ENCODE data around the gene RPS6KL1. TPM values are rescaled to one million over a fixed set of nuclear protein-coding genes. Genes with fewer than 3 reads are reported as not detected.

The RPS6KL1 gene
- total RNA-seq, 1 donor = 0.36 TPM

GRCh38 chr14:74917178-74917543 is 5.9 kb downstream of the RPS6KL1 start:
- H3K27ac ChIP-seq (ENCODE audit: low read depth, low read length) = no peak overlapping the region
- no peaks in the 10 kb centered on the region for H3K9me3 ChIP-seq (ENCODE audit: low read depth, low read length)
- H3K4me2 ChIP-seq (ENCODE audit: insufficient read depth, low read length) = no peak overlapping the region
- no peaks in the 10 kb centered on the region for H3K36me3 ChIP-seq (ENCODE audit: insufficient read depth, low read length)
- H4K20me1 ChIP-seq (ENCODE audit: insufficient read depth, low read length) = no peaks in the 10 kb centered on the region
- H3K79me2 ChIP-seq (ENCODE audit: insufficient read depth, low read length) = no peaks in the 10 kb centered on the region
- TF ChIP-seq CTCF (IDR thresholded peaks at IDR 0.05; ENCODE audit: extremely low read depth, low read depth, low read length) = no peak
- peaks cover 9% of the 10 kb centered on the region for H3K4me1 ChIP-seq (ENCODE audit: insufficient read depth, low read length)
- H2AFZ ChIP-seq (ENCODE audit: low read length) = no peak overlapping the region
- H3K27me3 ChIP-seq (ENCODE audit: insufficient read depth, low read length) = no peaks in the 10 kb centered on the region
- H3K4me3 ChIP-seq (ENCODE audit: insufficient read depth, low read length) = no peak overlapping the region
- DNase-seq (ENCODE audit: insufficient read length, low spot score, missing footprints) = no peak

- Histone ChIP-seq H3K4me2 (ENCODE audit: insufficient read depth, low read length) (no peak overlapping the region), H3K36me3 (ENCODE audit: insufficient read depth, low read length) (no peaks in the 10 kb centered on the region), H2AFZ (ENCODE audit: low read length) (no peak overlapping the region), H4K20me1 (ENCODE audit: insufficient read depth, low read length) (no peaks in the 10 kb centered on the region), H3K79me2 (ENCODE audit: insufficient read depth, low read length) (no peaks in the 10 kb centered on the region), H3K9me3 (ENCODE audit: low read depth, low read length) (no peaks in the 10 kb centered on the region), H3K4me3 (ENCODE audit: insufficient read depth, low read length) (no peak overlapping the region), H3K27ac (ENCODE audit: low read depth, low read length) (no peak overlapping the region), H3K4me1 (ENCODE audit: insufficient read depth, low read length) (peaks cover 9% of the 10 kb centered on the region), H3K27me3 (ENCODE audit: insufficient read depth, low read length) (no peaks in the 10 kb centered on the region)
- TF ChIP-seq CTCF (IDR thresholded peaks at IDR 0.05; ENCODE audit: extremely low read depth, low read depth, low read length) = no peak
- DNase-seq (ENCODE audit: insufficient read length, low spot score, missing footprints) = peak; percentile 55
Observed at GRCh38 chr14:74915826-74916225, 7.2 kb downstream of the RPS6KL1 start.

- Histone ChIP-seq H3K9me3 (ENCODE audit: low read depth, low read length) (no peaks in the 10 kb centered on the region), H3K27ac (ENCODE audit: low read depth, low read length) (no peak overlapping the region), H2AFZ (ENCODE audit: low read length) (no peak overlapping the region), H4K20me1 (ENCODE audit: insufficient read depth, low read length) (no peaks in the 10 kb centered on the region), H3K4me2 (ENCODE audit: insufficient read depth, low read length) (no peak overlapping the region), H3K36me3 (ENCODE audit: insufficient read depth, low read length) (no peaks in the 10 kb centered on the region), H3K79me2 (ENCODE audit: insufficient read depth, low read length) (no peaks in the 10 kb centered on the region), H3K4me3 (ENCODE audit: insufficient read depth, low read length) (no peak overlapping the region), H3K27me3 (ENCODE audit: insufficient read depth, low read length) (no peaks in the 10 kb centered on the region), H3K4me1 (ENCODE audit: insufficient read depth, low read length) (peaks cover 12% of the 10 kb centered on the region)
- no peak for TF ChIP-seq CTCF (IDR thresholded peaks at IDR 0.05; ENCODE audit: extremely low read depth, low read depth, low read length)
- DNase-seq (ENCODE audit: insufficient read length, low spot score, missing footprints) = peak; percentile 50
Observed at GRCh38 chr14:74915426-74915825, 7.6 kb downstream of the RPS6KL1 start.

GRCh38 chr14:74913986-74914573 is 9.0 kb downstream of the RPS6KL1 start:
- peak overlapping the region; percentile 54 for H2AFZ ChIP-seq (ENCODE audit: low read length)
- DNase-seq (ENCODE audit: insufficient read length, low spot score, missing footprints) = peak; percentile 97
- TF ChIP-seq CTCF (IDR thresholded peaks at IDR 0.05; ENCODE audit: extremely low read depth, low read depth, low read length) = peak; percentile 92
- no peak overlapping the region for H3K4me2 ChIP-seq (ENCODE audit: insufficient read depth, low read length)
- H3K9me3 ChIP-seq (ENCODE audit: low read depth, low read length) = no peaks in the 10 kb centered on the region
- no peaks in the 10 kb centered on the region for H3K36me3 ChIP-seq (ENCODE audit: insufficient read depth, low read length)
- no peaks in the 10 kb centered on the region for H3K27me3 ChIP-seq (ENCODE audit: insufficient read depth, low read length)
- H3K4me1 ChIP-seq (ENCODE audit: insufficient read depth, low read length) = peaks cover 6% of the 10 kb centered on the region
- H4K20me1 ChIP-seq (ENCODE audit: insufficient read depth, low read length) = no peaks in the 10 kb centered on the region
- no peak overlapping the region for H3K4me3 ChIP-seq (ENCODE audit: insufficient read depth, low read length)
- H3K79me2 ChIP-seq (ENCODE audit: insufficient read depth, low read length) = no peaks in the 10 kb centered on the region
- H3K27ac ChIP-seq (ENCODE audit: low read depth, low read length) = no peak overlapping the region

All from osteoblast (primary cell).